LNCaP clone FGC (cell line): ENCODE data around the gene IFRD2.
A peak's percentile ranks its signal among the peaks of the same experiment; 100 is the strongest.
"Not testable (repeated sequence)": the region's sequence is repeated elsewhere in the genome, so short reads cannot be mapped to it uniquely, and the experiment has no call there.

ENCODE experiments used
- DNase-seq: peaks from one replicate; pipeline ENCODE4 v3.0.0-alpha.2; 2011; ENCODE audit warnings: low read depth
- H3K4me3 ChIP-seq: 2 replicates; pipeline ENCODE4 v1.5.1; 2011; ENCODE audit warnings: mild to moderate bottlenecking, low read depth, low read length, control low read depth
- TF ChIP-seq, protein P1 (sequence below): IDR thresholded peaks from 2 replicates; pipeline ENCODE4 v1.5.1; 2012; ENCODE audit warnings: mild to moderate bottlenecking; ENCODE audit not compliant: control insufficient read depth, insufficient read depth; ENCODE audit errors: extremely low read depth

Gene IFRD2

DNA sequence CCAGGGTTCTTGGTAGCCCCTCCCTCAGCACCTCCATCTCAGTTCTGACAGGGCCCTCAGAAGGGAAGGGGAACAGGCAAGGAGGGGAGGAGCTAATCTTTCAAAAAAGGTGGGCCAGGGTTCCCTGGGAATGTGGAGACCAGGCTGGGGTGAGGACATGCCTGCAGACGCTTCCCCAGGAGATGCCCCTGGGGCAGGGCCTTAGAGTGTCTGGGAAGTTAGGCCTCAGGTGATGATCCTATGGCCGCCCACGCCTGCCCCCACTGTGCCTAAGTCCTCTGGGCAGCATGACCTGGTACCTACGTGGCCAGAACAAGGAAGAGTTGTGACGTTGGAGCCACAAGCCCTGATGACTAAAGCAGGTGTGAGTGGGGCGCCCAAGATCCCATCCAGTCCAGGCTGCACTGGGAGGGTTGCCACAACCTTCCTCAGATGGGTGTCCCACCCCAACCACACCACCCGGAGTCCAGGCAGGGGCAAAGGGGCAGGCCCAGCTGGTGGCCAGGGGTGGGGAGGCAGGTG, 27.2 kb downstream of the IFRD2 start:
- no peak for DNase-seq
- H3K4me3 ChIP-seq, result no peak overlapping the region
- TF ChIP-seq, protein P1, sequence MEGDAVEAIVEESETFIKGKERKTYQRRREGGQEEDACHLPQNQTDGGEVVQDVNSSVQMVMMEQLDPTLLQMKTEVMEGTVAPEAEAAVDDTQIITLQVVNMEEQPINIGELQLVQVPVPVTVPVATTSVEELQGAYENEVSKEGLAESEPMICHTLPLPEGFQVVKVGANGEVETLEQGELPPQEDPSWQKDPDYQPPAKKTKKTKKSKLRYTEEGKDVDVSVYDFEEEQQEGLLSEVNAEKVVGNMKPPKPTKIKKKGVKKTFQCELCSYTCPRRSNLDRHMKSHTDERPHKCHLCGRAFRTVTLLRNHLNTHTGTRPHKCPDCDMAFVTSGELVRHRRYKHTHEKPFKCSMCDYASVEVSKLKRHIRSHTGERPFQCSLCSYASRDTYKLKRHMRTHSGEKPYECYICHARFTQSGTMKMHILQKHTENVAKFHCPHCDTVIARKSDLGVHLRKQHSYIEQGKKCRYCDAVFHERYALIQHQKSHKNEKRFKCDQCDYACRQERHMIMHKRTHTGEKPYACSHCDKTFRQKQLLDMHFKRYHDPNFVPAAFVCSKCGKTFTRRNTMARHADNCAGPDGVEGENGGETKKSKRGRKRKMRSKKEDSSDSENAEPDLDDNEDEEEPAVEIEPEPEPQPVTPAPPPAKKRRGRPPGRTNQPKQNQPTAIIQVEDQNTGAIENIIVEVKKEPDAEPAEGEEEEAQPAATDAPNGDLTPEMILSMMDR, result no peak

DNA sequence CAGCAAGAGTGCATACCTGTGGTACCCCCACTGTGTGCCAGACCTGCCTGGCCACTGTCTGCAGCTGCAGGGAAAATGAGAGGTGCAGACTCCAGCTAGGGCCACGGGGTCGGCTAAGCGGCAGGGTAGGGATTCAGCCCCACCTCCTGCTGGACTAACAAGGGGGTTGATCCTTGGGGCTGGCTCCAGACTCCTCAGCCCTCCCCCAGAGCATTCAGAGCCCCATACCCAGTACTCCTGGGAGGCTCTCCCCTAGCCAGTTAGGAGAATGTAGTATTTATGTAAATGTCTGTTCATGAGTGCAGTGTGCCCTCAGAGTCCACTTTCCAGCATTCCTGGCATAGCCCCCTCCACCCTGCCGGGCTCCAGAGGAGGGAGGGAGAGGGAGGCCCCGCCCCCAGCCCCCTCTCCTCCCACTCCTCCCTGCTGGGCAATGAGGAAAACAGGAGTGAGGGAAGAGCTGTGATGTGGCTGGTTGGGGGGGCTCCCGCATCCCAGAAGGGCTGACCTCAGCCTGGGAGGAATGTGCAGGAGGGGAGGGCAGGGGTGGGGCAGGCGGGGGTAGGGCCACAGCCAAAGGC, 27.8 kb downstream of the IFRD2 start:
- TF ChIP-seq, protein P1, result no peak
- no peak for DNase-seq
- H3K4me3 ChIP-seq, result no peak overlapping the region

DNA sequence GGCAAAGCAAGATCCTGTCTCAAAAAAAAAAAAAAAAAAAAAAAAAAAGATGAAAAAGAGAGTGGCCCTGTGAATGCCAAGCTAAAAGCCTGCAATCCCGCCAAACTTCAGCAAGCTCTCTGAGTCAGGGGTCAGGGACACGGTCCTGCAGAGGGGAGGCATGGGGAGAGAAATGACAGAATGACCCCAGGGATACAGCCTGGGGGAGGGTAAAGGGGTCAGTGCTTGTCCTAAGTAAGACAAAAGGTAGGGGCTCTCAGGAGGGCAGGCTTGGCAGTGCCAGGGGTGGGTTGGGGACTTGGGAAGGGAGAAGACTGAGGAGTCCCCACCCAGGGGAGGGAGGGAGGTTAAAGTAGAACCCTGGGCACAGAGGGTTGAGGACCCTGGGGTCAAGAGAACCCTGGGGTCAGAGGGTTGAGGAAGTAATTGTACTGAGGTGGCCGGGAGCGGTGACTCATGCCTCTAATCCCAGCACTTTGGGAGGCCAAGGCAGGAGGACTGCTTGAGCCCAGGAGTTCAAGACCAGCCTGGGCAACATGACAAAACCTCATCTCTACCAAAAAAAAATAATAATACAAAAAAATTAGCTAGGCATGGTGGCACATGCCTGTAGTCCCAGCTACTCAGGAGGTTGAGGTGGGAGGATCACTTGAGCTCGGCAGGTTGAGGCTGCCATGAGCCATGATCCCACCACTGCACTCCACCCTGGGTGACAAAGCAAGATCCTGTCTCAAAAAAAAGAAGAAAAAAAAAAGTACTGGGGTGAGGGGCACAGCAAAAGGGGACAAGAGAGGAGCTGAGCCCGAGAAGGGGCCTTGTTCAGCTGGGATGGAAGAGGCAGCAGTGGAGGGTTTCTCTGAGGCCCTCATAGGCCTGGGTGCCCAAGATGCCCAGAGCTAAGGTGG, 28.5 kb downstream of the IFRD2 start:
- TF ChIP-seq, protein P1, result no peak
- no peak overlapping the region for H3K4me3 ChIP-seq
- DNase-seq, result no peak

DNA sequence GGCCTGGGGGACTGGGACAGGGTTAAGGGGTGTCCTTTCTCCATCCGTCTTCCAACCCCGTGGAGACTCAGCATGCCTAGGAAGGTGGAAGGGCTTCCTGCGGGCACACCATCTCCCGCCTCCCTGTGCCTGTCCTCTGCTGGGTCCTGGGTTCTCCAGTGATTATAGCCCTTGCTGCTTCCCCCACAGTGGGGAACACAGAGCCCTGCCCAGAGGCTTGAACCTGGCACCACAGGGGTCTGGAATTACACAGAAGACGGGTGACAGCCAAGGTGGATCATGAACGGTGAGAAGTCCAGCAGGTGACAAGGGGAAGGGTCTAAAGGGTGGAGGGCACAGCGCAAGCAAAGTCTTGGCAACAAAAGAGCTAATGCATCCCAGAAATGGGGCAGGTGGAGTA, 29.5 kb downstream of the IFRD2 start:
- no peak overlapping the region for H3K4me3 ChIP-seq
- DNase-seq, result no peak
- TF ChIP-seq, protein P1, result no peak

DNA sequence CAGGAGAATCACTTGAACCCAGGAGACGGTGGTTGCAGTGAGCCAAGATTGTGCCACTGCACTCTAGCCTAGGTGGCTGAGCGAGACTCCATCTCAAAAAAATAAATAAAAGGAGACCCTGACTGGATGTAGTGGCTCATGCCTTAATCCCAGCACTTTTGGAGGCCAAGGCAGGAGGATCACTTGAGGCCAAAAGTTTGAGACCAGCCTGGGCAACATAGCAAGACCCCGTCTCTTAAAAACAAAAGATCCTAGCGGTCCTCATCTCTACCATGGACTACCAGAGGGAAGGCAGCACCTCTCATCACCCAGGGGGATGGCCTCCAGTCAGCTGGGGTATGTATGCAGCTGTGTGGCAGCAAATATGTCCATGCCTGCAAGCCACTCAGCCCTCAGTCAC, 30.0 kb downstream of the IFRD2 start:
- H3K4me3 ChIP-seq, DNase-seq: not testable (repeated sequence)

DNA sequence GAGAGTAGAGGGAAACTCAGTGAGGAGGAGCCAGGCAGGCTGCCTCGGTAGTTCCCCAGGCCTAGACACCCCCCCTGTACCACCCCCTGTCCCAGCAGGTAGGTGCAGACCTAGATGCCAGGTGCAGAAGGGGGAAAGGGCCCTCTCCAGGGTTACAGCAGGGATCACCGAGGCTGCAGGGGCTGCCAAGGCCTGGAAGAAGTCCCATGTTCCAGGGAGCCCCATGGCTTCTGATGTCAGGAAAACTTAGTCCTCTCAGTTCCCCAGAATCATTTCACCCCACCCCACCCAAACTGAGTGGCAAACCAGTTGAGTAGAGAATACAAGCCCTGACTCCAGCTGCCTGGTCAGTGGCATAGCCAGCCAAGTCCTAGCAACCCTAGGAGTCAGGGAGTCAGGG, 30.7 kb downstream of the IFRD2 start:
- TF ChIP-seq, protein P1, result no peak
- H3K4me3 ChIP-seq, result peak overlapping the region; percentile 66
- no peak for DNase-seq

DNA sequence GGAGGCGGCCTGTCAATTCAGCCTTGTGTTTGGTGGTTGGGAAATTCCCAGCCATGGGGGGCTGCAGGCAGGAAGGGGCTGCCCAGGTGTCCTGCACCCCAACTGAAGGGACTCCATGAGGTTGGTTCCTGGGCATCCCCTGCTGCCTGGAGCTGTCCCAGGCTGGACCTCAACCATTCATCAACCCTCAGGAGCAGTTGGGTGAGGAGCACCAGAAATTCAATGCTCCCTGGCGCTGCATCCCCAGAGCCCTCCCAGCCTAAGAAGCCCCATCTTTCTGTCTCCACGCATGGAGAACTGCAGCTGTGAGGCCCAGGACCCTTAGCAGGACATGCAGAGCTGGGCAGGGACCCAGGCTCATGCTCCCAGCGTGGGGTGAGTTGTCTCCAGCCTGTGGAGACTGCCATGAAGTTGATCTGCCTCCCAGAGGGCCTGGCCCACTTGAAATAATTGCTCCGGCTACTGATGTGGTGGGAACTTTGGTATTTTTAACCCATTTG, 31.2 kb downstream of the IFRD2 start:
- DNase-seq, result no peak
- peak overlapping the region; percentile 66 for H3K4me3 ChIP-seq
- TF ChIP-seq, protein P1, result no peak
